ENCODE data around the gene PTPRQ. TPM values are rescaled to one million over a fixed set of nuclear protein-coding genes. Genes with fewer than 3 reads are reported as not detected.

The PTPRQ gene
- total RNA-seq, 2 experiments from 2014 or later, result not detected

DNA sequence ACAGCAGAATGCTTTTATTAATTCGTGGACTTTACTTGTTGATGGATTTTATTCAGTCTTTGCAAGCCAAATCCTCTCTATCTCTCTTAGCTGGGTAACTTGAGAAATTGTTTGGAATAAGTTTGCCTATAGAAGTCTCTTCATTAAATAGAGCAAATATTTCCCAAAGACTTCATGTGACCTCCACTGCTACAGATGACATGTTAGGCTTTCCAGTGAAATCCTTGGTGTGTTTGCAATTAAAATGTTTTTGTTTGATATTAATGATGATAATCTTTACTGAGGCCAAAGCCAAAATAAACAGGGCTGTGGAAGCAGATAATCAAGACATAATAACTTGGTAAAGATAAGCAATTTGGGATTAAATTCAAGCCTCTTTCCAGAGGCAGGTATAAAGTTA, 267.8 kb downstream of the PTPRQ start:
- POLR2A ChIA-PET, result no interaction called here
- Mint-ChIP-seq H3K9me3 (no peaks in the 10 kb centered on the region), H3K36me3 (no peaks in the 10 kb centered on the region), H3K27me3 (peaks cover 62% of the 10 kb centered on the region), H3K4me3 (no peak overlapping the region), H3K4me1 (peaks cover 4% of the 10 kb centered on the region), H3K27ac (no peak overlapping the region)
- DNase-seq (no peak), ATAC-seq (ENCODE audit: low read depth) (no peak)

DNA sequence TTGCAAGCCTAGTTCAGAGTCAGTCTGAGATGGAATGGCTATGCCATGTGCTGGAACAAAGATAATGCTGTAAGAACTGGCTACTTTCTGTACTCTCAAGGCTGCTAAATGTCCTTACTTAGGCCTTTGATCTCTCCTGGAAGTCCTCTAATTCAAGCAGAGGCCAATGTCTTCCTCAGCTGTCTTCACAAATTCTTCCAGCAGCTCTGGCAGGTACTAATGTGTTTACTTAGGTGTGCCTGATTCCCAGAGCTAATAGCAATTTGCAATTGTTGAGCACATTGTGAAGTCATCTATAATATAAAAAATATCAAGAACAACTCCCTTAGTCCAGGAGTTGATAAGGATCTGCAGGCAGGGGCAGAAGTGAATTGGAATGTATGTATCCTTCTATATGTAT, 268.8 kb downstream of the PTPRQ start:
- no peak overlapping the region for H3K27ac Mint-ChIP-seq
- H3K4me3 Mint-ChIP-seq, result no peak overlapping the region
- no peak for ATAC-seq (ENCODE audit: low read depth)
- H3K4me1 Mint-ChIP-seq, result peaks cover 4% of the 10 kb centered on the region
- DNase-seq, result no peak
- POLR2A ChIA-PET, result no interaction called here
- H3K36me3 Mint-ChIP-seq, result no peaks in the 10 kb centered on the region
- no peaks in the 10 kb centered on the region for H3K9me3 Mint-ChIP-seq
- peaks cover 54% of the 10 kb centered on the region for H3K27me3 Mint-ChIP-seq

DNA sequence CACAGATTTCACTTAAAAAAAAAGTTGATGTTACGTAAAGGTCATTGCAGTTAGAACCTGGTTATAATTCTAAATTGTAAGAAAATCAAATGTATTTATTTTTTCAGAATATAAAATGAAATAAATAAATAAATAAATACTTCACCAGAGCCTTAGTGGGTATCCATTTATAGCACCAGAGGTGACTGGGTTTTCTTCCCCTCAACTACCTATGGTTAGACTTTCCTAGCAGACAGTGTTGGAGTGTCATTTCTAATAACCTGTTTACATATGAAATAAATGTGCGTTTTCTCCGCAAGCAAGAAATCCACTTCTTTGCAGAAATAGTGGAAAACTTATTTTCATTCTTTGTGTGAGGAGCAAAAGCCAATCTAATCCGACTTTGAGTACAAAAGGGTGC, 269.4 kb downstream of the PTPRQ start:
- Mint-ChIP-seq H3K4me1 (peaks cover 3% of the 10 kb centered on the region), H3K9me3 (no peaks in the 10 kb centered on the region), H3K27me3 (peaks cover 52% of the 10 kb centered on the region), H3K36me3 (no peaks in the 10 kb centered on the region), H3K27ac (no peak overlapping the region), H3K4me3 (no peak overlapping the region)
- DNase-seq (no peak), ATAC-seq (ENCODE audit: low read depth) (no peak)
- POLR2A ChIA-PET, result no interaction called here

DNA sequence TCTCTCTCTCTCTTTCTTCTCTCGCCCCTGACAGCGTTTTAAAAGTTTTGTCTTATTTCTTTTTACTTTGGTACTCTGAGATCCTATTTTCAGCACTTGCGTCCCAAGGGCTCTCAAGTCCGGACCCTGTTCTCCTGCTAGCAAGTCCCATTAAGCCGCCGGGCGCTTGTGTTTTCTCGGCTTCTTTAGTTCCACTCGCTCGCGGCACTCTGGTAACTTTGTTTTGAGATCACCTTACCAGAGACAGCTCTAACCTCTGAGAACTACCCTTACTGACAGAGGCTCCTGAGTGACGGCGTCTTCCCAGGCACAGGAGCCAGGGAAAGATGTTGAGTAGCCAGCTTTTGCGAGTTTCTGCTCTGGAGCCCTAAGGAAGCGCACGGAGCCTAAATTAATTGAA, 270.0 kb downstream of the PTPRQ start:
- H3K27ac Mint-ChIP-seq, result no peak overlapping the region

DNA sequence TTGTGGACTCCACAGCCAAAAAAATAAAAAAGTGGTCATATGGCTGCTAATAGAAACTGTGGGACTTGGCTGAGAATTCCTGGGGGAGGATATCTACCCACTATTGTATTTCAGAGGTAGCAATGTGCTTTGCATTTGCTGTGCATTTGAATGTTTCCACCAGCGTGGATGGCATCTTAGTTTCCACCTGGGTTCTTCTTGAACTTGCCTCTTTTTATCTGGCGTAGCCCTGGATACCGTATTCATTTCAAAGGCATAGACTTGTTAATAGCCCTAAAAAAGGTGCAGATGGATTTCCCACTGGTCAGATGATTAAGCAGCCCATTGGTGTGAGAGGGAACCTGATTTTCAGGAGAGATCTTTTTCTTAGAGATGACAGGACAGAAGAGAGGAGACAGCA, 270.8 kb downstream of the PTPRQ start:
- Mint-ChIP-seq H3K9me3 (no peaks in the 10 kb centered on the region), H3K36me3 (no peaks in the 10 kb centered on the region), H3K4me1 (no peaks in the 10 kb centered on the region), H3K27me3 (peaks cover 38% of the 10 kb centered on the region), H3K27ac (no peak overlapping the region), H3K4me3 (no peak overlapping the region)
- POLR2A ChIA-PET, result no interaction called here
- ATAC-seq (ENCODE audit: low read depth), result no peak
- DNase-seq, result no peak

More for the DNA sequence above, 270.0 kb downstream of the PTPRQ start:
- no peaks in the 10 kb centered on the region for H3K36me3 Mint-ChIP-seq
- DNase-seq, result no peak
- H3K27me3 Mint-ChIP-seq, result peaks cover 46% of the 10 kb centered on the region
- POLR2A ChIA-PET, result no interaction called here
- no peak overlapping the region for H3K4me3 Mint-ChIP-seq
- no peak for ATAC-seq (ENCODE audit: low read depth)
- no peaks in the 10 kb centered on the region for H3K4me1 Mint-ChIP-seq
- no peaks in the 10 kb centered on the region for H3K9me3 Mint-ChIP-seq

DNA sequence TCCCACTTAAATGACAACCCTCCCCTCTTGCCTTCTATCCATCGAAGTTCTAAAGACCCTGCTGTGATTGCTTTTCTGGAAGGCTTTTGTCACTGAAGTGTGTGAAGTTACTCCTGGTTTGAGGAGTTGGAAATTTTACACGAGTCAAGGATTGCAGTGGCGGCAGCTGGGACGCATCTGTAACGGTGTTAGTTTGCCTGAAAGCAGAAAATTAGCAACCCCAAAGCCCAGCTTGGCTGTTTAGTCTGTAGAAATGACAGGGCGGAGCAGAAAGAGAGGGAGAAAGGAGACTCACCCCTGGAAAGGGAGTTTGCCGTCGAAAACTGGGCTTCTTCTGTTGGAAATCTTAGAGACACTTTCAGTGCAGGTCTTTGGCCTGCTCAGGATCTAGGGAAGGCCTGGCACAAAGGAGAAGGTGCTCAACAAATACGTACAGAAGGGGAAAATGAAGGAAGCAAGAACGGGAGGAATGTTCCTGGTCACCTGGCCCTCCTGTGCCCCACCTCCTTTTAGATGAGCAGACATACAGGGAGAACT, 271.7 kb downstream of the PTPRQ start:
- no peaks in the 10 kb centered on the region for H3K9me3 Mint-ChIP-seq
- ATAC-seq (ENCODE audit: low read depth) (no peak), DNase-seq (no peak)
- POLR2A ChIA-PET, result no interaction called here
- H3K4me1 Mint-ChIP-seq, result no peaks in the 10 kb centered on the region
- H3K27ac Mint-ChIP-seq, result no peak overlapping the region
- H3K27me3 Mint-ChIP-seq, result peaks cover 32% of the 10 kb centered on the region
- no peaks in the 10 kb centered on the region for H3K36me3 Mint-ChIP-seq
- no peak overlapping the region for H3K4me3 Mint-ChIP-seq

DNA sequence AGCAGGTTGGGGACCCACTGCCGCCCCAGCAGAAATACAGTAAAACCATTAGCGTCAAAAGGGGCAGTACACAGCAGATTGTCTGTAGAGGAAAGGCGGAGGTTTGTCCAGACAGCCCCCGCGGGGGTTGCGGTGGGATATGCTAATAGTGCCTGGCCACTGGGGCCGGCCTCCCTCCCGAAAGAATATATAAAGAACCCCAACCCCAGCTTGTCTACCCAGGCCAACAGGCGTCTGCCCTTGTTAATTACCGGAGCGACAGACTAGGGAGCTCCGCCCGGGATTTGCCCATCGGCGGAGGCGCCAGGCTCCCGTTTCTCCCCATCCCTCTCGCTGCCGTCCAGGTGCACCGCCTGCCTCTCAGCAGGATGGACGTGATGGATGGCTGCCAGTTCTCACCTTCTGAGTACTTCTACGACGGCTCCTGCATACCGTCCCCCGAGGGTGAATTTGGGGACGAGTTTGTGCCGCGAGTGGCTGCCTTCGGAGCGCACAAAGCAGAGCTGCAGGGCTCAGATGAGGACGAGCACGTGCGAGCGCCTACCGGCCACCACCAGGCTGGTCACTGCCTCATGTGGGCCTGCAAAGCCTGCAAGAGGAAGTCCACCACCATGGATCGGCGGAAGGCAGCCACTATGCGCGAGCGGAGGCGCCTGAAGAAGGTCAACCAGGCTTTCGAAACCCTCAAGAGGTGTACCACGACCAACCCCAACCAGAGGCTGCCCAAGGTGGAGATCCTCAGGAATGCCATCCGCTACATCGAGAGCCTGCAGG, 272.8 kb downstream of the PTPRQ start, which contains the start of gene MYF5:
Gene MYF5, plus strand, starts transcription at position 217 of the 774 bp plus-strand sequence. Its CDS starts 152 bp downstream, at position 369.
- Mint-ChIP-seq H3K27ac (no peak within 1 kb of the TSS), H3K4me3 (no peak within 1 kb of the TSS), H3K4me1 (no peaks in the 10 kb centered on the region), H3K9me3 (no peaks in the 10 kb centered on the region), H3K36me3 (no peaks in the 10 kb centered on the region), H3K27me3 (peaks cover 32% of the 10 kb centered on the region)
- no peak for DNase-seq
- POLR2A ChIA-PET, result no interaction called here
- no peak for ATAC-seq (ENCODE audit: low read depth)

DNA sequence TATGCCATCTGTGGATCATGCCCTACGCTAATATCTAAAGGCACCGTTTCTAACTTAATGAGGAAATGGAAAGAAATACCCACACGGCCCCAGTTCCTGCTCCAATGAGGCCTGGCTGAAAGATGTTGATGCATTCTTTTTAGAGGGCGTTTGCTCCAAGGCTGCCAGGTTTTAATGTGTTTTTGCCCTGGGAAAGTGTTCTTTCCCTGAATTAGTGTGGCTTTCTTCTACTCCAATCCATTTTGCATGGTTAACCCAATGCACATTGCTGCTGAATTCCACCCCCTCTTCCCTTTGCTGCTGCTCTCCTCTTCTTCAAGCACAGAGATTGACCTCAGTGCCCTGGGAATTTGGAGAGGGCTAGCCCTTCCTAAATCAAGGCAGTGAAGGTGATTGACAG, 273.8 kb downstream of the PTPRQ start:
- peaks cover 32% of the 10 kb centered on the region for H3K27me3 Mint-ChIP-seq
- no peak for ATAC-seq (ENCODE audit: low read depth)
- no peaks in the 10 kb centered on the region for H3K36me3 Mint-ChIP-seq
- H3K27ac Mint-ChIP-seq, result no peak overlapping the region
- POLR2A ChIA-PET, result no interaction called here
- DNase-seq, result no peak
- no peak overlapping the region for H3K4me3 Mint-ChIP-seq
- H3K4me1 Mint-ChIP-seq, result no peaks in the 10 kb centered on the region
- no peaks in the 10 kb centered on the region for H3K9me3 Mint-ChIP-seq

DNA sequence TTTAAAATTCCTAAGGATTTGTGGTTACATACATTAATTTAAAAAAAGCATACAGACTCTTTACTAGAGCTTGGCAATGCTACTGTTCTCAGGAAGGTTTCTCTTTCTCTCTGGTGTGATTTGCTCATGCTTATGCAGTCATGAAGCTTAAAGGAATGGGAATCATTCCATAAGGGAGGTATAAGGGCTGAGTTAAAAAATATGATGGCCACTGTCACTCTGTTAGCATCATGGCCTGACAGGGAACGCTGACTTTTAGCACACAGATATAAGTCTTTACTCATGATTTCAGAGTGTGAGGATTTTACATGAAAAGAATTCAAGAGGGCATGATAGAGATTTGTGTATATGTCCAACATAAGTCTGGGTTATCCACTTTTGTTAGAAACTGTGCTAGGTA, 276.5 kb downstream of the PTPRQ start:
- no peak overlapping the region for H3K4me3 Mint-ChIP-seq
- no peak for DNase-seq
- H3K27ac Mint-ChIP-seq, result no peak overlapping the region
- POLR2A ChIA-PET, result no interaction called here
- H3K4me1 Mint-ChIP-seq, result no peaks in the 10 kb centered on the region
- no peaks in the 10 kb centered on the region for H3K36me3 Mint-ChIP-seq
- no peak for ATAC-seq (ENCODE audit: low read depth)
- H3K27me3 Mint-ChIP-seq, result peaks cover 12% of the 10 kb centered on the region
- no peaks in the 10 kb centered on the region for H3K9me3 Mint-ChIP-seq

DNA sequence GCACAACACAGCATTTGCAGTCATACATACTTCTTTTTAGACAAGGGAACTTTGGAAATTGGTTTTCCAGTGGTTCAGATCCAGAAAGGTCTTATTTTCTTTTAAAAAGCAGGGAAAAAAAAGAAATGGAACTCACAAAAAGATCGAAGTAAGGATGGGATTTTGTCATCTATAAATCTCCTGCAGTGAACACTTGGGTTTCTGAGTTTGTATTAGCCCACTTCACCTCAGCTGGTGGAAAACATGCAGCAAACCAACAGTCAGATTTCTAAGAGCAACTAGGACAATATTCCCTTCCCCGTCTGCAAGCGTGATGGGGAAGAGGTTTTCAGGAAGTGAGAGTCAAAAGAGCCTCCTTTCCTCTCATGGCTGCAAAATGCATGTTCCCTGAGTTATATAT, 277.3 kb downstream of the PTPRQ start:
- Mint-ChIP-seq H3K36me3 (no peaks in the 10 kb centered on the region), H3K4me1 (no peaks in the 10 kb centered on the region), H3K27me3 (peaks cover 4% of the 10 kb centered on the region), H3K9me3 (no peaks in the 10 kb centered on the region), H3K4me3 (no peak overlapping the region), H3K27ac (no peak overlapping the region)
- POLR2A ChIA-PET, result no interaction called here
- DNase-seq (no peak), ATAC-seq (ENCODE audit: low read depth) (no peak)

Data from activated naive CD8-positive, alpha-beta T cell treated with anti-CD3 and anti-CD28 coated beads, Interleukin-2, amount 10 ng/mL, durations not matched to agents 7 days and 5 days (primary cell).